GM18870 (cell line): Measurements from ENCODE around the gene LHX6.

Experiments
- ATAC-seq: cut with Tn5 transposase; IDR thresholded peaks from one replicate; pipeline ENCODE4 v1.9.1; 2021; ENCODE audit warnings: moderate library complexity; ENCODE audit not compliant: unreplicated experiment

Gene LHX6

DNA sequence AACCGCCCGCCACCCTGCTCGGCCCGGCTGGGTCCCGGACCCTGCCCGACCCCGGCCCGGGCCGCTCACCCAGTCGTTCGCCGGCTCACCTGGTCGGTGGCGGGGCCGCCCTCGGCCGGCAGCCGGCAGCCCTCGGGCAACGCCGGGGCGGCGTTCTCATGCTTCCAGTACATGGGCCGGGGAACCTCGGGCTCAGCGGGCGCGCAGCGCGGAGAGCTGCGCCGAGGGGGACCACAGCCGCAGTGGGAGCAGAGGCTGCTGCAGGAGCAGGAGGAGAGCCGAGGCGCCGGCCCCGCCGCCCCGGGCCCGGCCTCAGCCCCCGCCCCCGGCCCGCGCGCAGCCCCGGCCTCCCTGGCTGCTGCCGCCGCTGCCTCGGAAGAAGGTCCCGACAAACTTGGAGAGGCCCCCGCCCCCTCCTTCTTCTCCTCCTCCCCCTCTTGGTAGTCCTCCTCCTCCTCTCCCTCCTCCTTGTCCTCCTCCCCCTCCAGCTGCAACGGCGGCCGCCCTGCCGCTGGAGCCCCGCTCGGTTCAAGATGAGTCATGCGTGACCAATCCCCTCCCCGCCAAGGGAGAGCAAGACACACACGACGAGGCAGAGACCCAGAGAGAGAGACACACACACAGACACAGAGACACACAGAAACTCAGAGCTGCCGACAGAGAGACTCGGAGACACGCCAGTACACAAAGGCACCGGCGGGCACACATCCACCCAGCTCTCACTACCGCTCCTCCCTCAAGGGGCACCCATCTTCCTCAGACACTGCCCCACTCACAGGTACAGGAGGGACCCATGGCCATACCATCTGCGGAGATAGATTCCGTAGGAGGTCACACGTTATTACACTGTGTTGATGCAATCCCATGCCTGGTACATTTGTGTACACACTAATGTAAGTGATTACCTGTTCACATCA lies at the start of gene LHX6:
TSS of gene LHX6 (minus strand) at position 390 of the 917 bp plus-strand sequence. CDS start at position 173, 217 bp downstream.
- ATAC-seq, result no peak

GRCh38 chr9:122277285-122277897 lies 48.6 kb upstream of the LHX6 start:
- no peak for ATAC-seq

DNA sequence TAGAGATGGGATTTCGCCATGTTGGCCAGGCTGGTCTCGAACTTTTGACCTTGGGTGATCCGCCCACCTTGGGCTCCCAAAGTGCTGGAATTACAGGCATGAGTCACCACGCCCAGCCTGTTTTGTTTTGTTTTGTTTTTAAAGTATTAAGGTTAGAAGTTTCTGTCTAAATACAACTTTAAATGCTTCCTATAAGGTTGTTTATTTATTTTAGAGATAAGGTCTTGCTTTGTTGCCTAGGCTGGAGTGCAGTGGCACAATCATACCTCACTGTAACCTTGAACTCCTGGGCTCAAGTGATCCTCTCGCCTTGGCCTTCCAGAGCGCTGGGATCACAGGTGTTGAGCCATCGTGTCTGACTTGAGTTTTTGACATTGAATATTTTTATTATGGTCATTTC lies 47.3 kb upstream of the LHX6 start:
- no peak for ATAC-seq

GRCh38 chr9:122274055-122274454 lies 45.3 kb upstream of the LHX6 start:
- no peak for ATAC-seq

GRCh38 chr9:122268041-122268814 lies 39.5 kb upstream of the LHX6 start:
- no peak for ATAC-seq

- ATAC-seq, result peak; percentile 41
Measured at GRCh38 chr9:122265149-122265915, 36.6 kb upstream of the LHX6 start.

GRCh38 chr9:122264360-122265148 lies 35.8 kb upstream of the LHX6 start, which contains the start of the genes MRRF and RBM18:
Gene MRRF, plus strand, starts transcription at chr9:122264882. Its CDS starts 6,010 bp downstream, at chr9:122270892.
Gene RBM18, minus strand, starts transcription at chr9:122264840. Its CDS starts 3,348 bp downstream, at chr9:122261492.
- peak; percentile 75 for ATAC-seq

GRCh38 chr9:122263699-122264349 lies 35.1 kb upstream of the LHX6 start:
- no peak for ATAC-seq

- no peak for ATAC-seq
Measured at GRCh38 chr9:122262073-122262472, 33.3 kb upstream of the LHX6 start.

DNA sequence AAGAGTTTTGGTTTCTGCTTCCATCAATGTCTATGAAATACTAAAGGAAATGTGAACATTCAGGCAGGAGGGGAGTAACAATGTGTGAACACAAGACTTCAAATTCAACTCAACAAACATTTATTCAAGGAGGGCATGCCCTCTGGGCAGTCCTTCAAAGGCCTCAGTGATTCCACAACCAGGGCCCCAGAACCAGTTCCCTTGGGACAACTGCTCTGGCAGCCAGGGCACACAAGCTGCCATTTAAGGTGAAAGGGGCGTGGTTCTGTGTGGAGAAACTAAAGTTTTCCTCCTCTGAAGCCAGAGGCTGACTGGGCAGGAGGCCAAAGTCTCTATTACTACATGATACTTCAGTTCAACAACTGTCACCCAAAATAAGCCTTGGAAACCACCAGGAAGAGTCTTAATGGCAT lies 32.7 kb upstream of the LHX6 start:
- no peak for ATAC-seq

DNA sequence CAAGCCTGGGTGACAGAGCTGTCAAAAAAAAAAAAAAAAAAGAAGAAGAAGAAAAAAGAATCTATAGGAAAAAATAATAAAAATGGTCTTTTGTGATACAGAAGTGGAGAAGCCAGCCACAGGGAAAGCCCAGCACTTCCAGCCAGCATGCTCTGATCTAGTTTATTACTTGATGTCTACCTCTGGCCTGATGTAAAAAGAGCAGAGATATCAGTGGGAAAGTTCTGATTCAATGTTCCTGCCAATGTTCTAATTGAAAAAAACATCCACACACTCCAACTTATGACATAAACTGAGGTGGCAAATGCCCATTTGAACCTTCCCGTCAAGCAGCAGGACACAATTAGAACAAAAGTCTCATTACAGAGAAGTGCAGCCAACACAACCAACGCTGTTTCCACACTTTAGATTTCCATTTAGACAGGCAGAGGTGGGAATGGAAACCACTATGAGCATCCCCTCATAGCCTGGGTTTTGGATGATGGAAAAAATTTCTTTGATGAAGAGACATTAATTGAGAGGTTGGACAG lies 30.2 kb upstream of the LHX6 start:
- ATAC-seq, result no peak

- ATAC-seq, result no peak
Measured at GRCh38 chr9:122256206-122256605, 27.4 kb upstream of the LHX6 start.

DNA sequence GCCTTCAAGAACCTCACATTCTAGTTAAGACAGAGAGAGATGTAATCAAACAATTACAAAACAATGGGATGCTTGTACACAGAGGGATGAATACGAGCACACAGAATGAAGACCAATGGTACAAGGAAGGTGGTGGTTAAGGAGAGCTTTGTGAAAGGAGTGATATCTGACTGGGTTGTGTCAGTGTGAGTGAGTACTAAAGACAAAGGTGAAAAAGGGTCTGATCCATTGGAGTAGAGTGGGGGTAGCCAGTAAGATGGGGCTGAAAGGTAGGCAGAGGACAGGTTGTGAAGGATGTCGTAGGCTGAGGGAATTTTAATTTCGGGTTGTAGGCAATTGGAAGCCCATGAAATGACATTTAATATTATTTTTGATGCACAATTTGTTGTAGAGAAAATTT lies 26.0 kb upstream of the LHX6 start:
- ATAC-seq, result no peak

DNA sequence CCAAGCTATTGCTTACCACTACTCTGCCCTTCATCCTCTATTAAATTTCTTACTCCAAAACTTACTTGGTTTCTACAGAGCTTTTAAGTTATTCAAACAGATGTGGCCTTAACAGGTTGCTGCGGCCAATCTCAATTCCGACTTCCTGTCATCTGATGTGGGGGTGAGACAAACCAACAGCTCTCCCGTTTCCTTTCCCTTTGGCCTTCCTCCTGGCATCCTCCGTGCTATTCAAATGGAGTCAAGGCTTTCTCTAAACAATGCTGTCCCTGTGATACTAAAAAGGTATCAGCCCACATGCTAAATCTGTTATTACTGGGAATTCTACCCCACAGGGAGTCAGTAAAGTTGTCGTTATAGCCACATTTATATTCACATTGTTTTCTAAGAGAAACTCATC lies 24.0 kb upstream of the LHX6 start:
- no peak for ATAC-seq

DNA sequence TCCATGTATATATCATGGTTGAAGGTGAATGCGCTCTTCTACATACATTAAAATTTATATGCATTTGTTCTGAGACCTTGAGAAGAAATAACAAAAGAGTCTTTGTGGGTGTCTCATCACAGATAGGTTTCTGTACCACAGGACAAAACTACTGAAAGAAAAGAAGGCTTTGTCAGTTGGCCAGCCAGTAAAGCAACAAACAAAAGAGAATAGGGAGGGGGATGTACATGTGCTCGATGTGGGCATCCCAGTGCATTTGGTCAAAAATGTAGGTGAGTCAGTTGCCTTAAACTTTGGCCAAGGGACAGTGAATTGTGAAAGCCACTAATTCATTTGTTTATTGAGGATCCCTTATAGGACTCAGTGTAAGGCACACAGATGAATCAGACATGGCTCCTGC lies 22.6 kb upstream of the LHX6 start:
- ATAC-seq, result no peak

DNA sequence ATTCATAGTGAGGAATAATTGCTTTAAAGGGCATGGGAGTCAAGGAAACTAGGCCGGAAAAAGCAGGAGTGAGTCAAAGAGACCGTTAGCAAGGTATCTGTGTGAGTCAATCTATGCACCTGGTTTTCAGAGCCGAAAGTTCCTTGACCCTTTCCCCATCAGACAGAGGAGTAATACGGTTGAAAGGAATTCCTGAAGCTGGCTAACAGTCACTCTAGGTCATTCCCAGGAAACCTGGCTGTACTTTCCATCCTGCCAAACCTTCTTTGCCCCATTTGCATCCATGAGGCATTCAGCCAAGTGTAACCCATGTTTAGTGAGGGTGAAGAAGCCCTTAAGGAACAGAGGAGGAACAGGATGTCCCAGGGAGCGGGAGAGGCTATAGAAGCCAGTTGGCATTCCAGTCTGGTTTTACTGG lies 19.7 kb upstream of the LHX6 start:
- ATAC-seq, result no peak

GRCh38 chr9:122246666-122247065 lies 17.9 kb upstream of the LHX6 start:
- ATAC-seq, result no peak

DNA sequence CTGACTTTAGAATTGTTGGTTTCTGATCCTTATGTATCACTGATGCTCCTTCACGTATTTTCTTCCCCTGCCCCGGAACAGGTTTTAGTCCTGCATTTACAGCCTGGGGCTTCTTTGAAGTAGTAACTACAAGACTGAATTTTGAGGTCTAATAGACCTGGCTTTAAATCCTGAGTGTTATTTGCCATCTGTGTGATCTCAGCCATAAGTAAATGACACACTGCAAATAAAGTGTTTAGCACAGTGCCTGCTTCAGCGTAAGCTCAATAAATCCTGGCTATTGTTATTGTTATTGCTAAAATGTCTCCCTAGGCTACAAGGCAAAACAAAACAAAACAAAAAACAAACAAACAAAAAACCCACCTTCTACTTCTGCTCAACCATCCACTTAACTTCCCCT lies 15.6 kb upstream of the LHX6 start:
- ATAC-seq, result no peak

- no peak for ATAC-seq
Measured at GRCh38 chr9:122239722-122240121, 11.0 kb upstream of the LHX6 start.
